ENCODE results near the gene CLSTN2.

GRCh38 chr3:139953131-139953910 is 18.3 kb downstream of the CLSTN2 start:
- TF ChIP-seq YY1 (IDR thresholded peaks at IDR 0.05; ENCODE audit: low read depth, low read length) (no peak), TAF1 (IDR thresholded peaks at IDR 0.05; ENCODE audit: low read depth, low read length) (no peak), POLR2A (IDR thresholded peaks at IDR 0.05; ENCODE audit: control extremely low read depth in 1 of 2, low read depth in 2 of 2, low read length in 2 of 2) (no peak), CTCF (IDR thresholded peaks at IDR 0.05; ENCODE audit: control extremely low read depth in 1 of 3, insufficient read depth in 1 of 3, low read depth in 1 of 3, low read length in 3 of 3) (no peak), TEAD4 (IDR thresholded peaks at IDR 0.05; ENCODE audit: low read depth, low read length) (no peak), PHF8 (conservative IDR thresholded peaks at IDR 0.05; ENCODE audit: low read depth, low read length) (no peak), RAD21 (IDR thresholded peaks at IDR 0.05 in 1 of 2, conservative IDR thresholded peaks at IDR 0.05 in 1 of 2; ENCODE audit: low read depth in 2 of 2, low read length in 2 of 2) (no peak), MAX (IDR thresholded peaks at IDR 0.05) (no peak), SIN3A (conservative IDR thresholded peaks at IDR 0.05 in 1 of 2, IDR thresholded peaks at IDR 0.05 in 1 of 2; ENCODE audit: low read depth in 1 of 2, low read length in 2 of 2) (no peak)

Data from H1 (cell line).